Upper lobe of left lung (tissue), 4 donors: Measurements from ENCODE around the gene ARHGEF19.

Experiments
- CTCF ChIP-seq, 6 experiments: fragments of 450-650 bp in 4 of 6; fragments of 200-600 bp in 2 of 6; sonication (generic) in 2 of 6; IDR thresholded peaks; one replicate each; pipeline ENCODE4 v1.5.1; 2016 to 2019; ENCODE audit warnings: antibody characterized with exemption in 6 of 6
- POLR2A ChIP-seq, 4 donors: fragments of 450-650 bp; IDR thresholded peaks; one replicate each; pipeline ENCODE4 v1.5.1; 2016 to 2017; ENCODE audit warnings: antibody characterized with exemption in 4 of 4, mild to moderate bottlenecking in 2 of 4
- POLR2AphosphoS5 ChIP-seq, 2 donors: sonication (generic); formaldehyde crosslinking; IDR thresholded peaks; one replicate each; pipeline ENCODE4 v1.5.1; 2017; ENCODE audit warnings: antibody characterized with exemption in 2 of 2

GRCh38 chr1:16243936-16244649 lies 31.6 kb upstream of the ARHGEF19 start:
- TF ChIP-seq CTCF (IDR thresholded peaks at IDR 0.05) = peak; percentile 82 to 90 (median 84)
- no peak for TF ChIP-seq POLR2A (IDR thresholded peaks at IDR 0.05)
- TF ChIP-seq POLR2AphosphoS5 (IDR thresholded peaks at IDR 0.05) = no peak
